ENCODE data around the gene ASPSCR1. TPM values are rescaled to one million over a fixed set of nuclear protein-coding genes. Genes with fewer than 3 reads are reported as not detected.

Gene ASPSCR1
- total RNA-seq, 4 donors from 2014 or later: 24.0 to 44.7 (median 32.0) TPM

GRCh38 chr17:82055965-82056728, 78.7 kb downstream of the ASPSCR1 start:
- in situ Hi-C loops (cut with MboI; ENCODE audit: low sequenced_read_pairs in 4 of 4) (no loop called here), intact Hi-C loops (cut with DNase I; ENCODE audit: low total_unique reads) (no loop called here)
- DNase-seq (no peak), ATAC-seq (no peak)
- H3K4me1 ChIP-seq: peaks cover 10 to 17% of the 10 kb centered on the region in 2 donors
- H3K4me3 ChIP-seq: no peak overlapping the region
- no peak for TF ChIP-seq CTCF (IDR thresholded peaks at IDR 0.05 in 4 of 5, conservative IDR thresholded peaks at IDR 0.05 in 1 of 5)
- no peak for TF ChIP-seq POLR2A (IDR thresholded peaks at IDR 0.05)
- peaks cover 0 to 74% of the 10 kb centered on the region in 2 donors for H3K36me3 ChIP-seq
- H3K9me3 ChIP-seq: no peaks in the 10 kb centered on the region
- H3K27me3 ChIP-seq: no peaks in the 10 kb centered on the region
- H3K27ac ChIP-seq: no peak overlapping the region

- no peak overlapping the region for H3K27ac ChIP-seq
- no peaks in the 10 kb centered on the region for H3K27me3 ChIP-seq
- DNase-seq (no peak), ATAC-seq (no peak)
- H3K4me1 ChIP-seq: peaks cover 10 to 17% of the 10 kb centered on the region in 2 donors
- no peak overlapping the region for H3K4me3 ChIP-seq
- no peaks in the 10 kb centered on the region for H3K9me3 ChIP-seq
- intact Hi-C loops (cut with DNase I; ENCODE audit: low total_unique reads): no loop called here
- TF ChIP-seq CTCF (IDR thresholded peaks at IDR 0.05 in 4 of 5, conservative IDR thresholded peaks at IDR 0.05 in 1 of 5) (no peak), POLR2A (IDR thresholded peaks at IDR 0.05) (no peak)
- H3K36me3 ChIP-seq: peaks cover 0 to 81% of the 10 kb centered on the region in 2 donors
- in situ Hi-C loops (cut with MboI; ENCODE audit: low sequenced_read_pairs in 4 of 4): no loop called here
Measured at GRCh38 chr17:82056729-82057621, 79.5 kb downstream of the ASPSCR1 start.

GRCh38 chr17:82058230-82058854, 80.9 kb downstream of the ASPSCR1 start:
- no peak overlapping the region for H3K27ac ChIP-seq
- ATAC-seq (no peak), DNase-seq (no peak)
- H3K36me3 ChIP-seq: peaks cover 0 to 93% of the 10 kb centered on the region in 2 donors
- peaks cover under 1 to 4% of the 10 kb centered on the region in 2 donors for H3K4me1 ChIP-seq
- no peak overlapping the region for H3K4me3 ChIP-seq
- H3K9me3 ChIP-seq: no peaks in the 10 kb centered on the region
- H3K27me3 ChIP-seq: no peaks in the 10 kb centered on the region
- TF ChIP-seq POLR2A (IDR thresholded peaks at IDR 0.05): no peak
- no peak for TF ChIP-seq CTCF (IDR thresholded peaks at IDR 0.05 in 4 of 5, conservative IDR thresholded peaks at IDR 0.05 in 1 of 5)
- intact Hi-C loops (cut with DNase I; ENCODE audit: low total_unique reads): no loop called here
- in situ Hi-C loops (cut with MboI; ENCODE audit: low sequenced_read_pairs in 4 of 4): no loop called here

GRCh38 chr17:82058855-82059249, 81.4 kb downstream of the ASPSCR1 start:
- intact Hi-C loops (cut with DNase I; ENCODE audit: low total_unique reads) (no loop called here), in situ Hi-C loops (cut with MboI; ENCODE audit: low sequenced_read_pairs in 4 of 4) (no loop called here)
- no peak for TF ChIP-seq POLR2A (IDR thresholded peaks at IDR 0.05)
- no peak for TF ChIP-seq CTCF (IDR thresholded peaks at IDR 0.05 in 4 of 5, conservative IDR thresholded peaks at IDR 0.05 in 1 of 5)
- DNase-seq: no peak
- H3K4me1 ChIP-seq: peaks cover under 1 to 3% of the 10 kb centered on the region in 2 donors
- H3K9me3 ChIP-seq: no peaks in the 10 kb centered on the region
- no peaks in the 10 kb centered on the region for H3K27me3 ChIP-seq
- H3K4me3 ChIP-seq: no peak overlapping the region
- ATAC-seq: no peak
- H3K36me3 ChIP-seq: peaks cover 0 to 88% of the 10 kb centered on the region in 2 donors
- no peak overlapping the region for H3K27ac ChIP-seq
